GM19351 (cell line): ENCODE data around the gene GRAP.

Experiments
- ATAC-seq: cut with Tn5 transposase; IDR thresholded peaks from one replicate; pipeline ENCODE4 v1.9.1; 2021; ENCODE audit warnings: mild to moderate bottlenecking, moderate library complexity; ENCODE audit not compliant: unreplicated experiment

GRAP gene

GRCh38 chr17:19004421-19005136, 42.2 kb downstream of the GRAP start, which contains the start of gene FAM83G:
TSS of gene FAM83G (minus strand) at chr17:19004764. CDS start at chr17:19004041, 723 bp downstream.
- ATAC-seq = peak; percentile 86

GRCh38 chr17:19003543-19004420, 43.0 kb downstream of the GRAP start:
- ATAC-seq = peak; percentile 38

GRCh38 chr17:19002805-19003542, 43.8 kb downstream of the GRAP start:
- ATAC-seq = no peak

- ATAC-seq = no peak
These were observed 44.7 kb downstream of the GRAP start for GRCh38 chr17:19001907-19002590.

- no peak for ATAC-seq
These were observed 46.0 kb downstream of the GRAP start for GRCh38 chr17:19000531-19001325.

- ATAC-seq = no peak
These were observed 46.8 kb downstream of the GRAP start for GRCh38 chr17:18999911-19000310.

- ATAC-seq = no peak
These were observed 47.4 kb downstream of the GRAP start for GRCh38 chr17:18999394-18999793.

- no peak for ATAC-seq
These were observed 49.0 kb downstream of the GRAP start for GRCh38 chr17:18997650-18998196.

- no peak for ATAC-seq
These were observed 50.3 kb downstream of the GRAP start for GRCh38 chr17:18996458-18996857.

- no peak for ATAC-seq
These were observed 51.5 kb downstream of the GRAP start for GRCh38 chr17:18995220-18995619.

GRCh38 chr17:18994631-18995030, 52.1 kb downstream of the GRAP start:
- no peak for ATAC-seq

GRCh38 chr17:18993905-18994526, 52.7 kb downstream of the GRAP start:
- no peak for ATAC-seq

GRCh38 chr17:18992454-18993130, 54.2 kb downstream of the GRAP start:
- no peak for ATAC-seq

GRCh38 chr17:18991531-18992315, 55.0 kb downstream of the GRAP start:
- no peak for ATAC-seq

GRCh38 chr17:18990331-18990730, 56.4 kb downstream of the GRAP start:
- no peak for ATAC-seq

GRCh38 chr17:18988546-18989173, 58.1 kb downstream of the GRAP start:
- no peak for ATAC-seq

- no peak for ATAC-seq
These were observed 58.8 kb downstream of the GRAP start for GRCh38 chr17:18987862-18988545.
